HEK293T (cell line): ENCODE data around the gene PFN3.
A peak's percentile ranks its signal among the peaks of the same experiment; 100 is the strongest.

Source experiments
- CTCF ChIA-PET: fragments of 350-600 bp; formaldehyde crosslinking; extraction: SDS; loops from one replicate; lab custom pipeline; 2021; ENCODE audit warnings: antibody characterized with exemption, inconsistent platforms; lab: Yijun Ruan, JAX
- POLR2A ChIA-PET: fragments of 350-600 bp; formaldehyde crosslinking; extraction: SDS; loops from one replicate; lab custom pipeline; 2020; ENCODE audit warnings: antibody characterized with exemption, inconsistent platforms; lab: Yijun Ruan, JAX
- DNase-seq: peaks from one replicate; pipeline ENCODE4 v3.0.0; 2012; ENCODE audit warnings: mixed read lengths; ENCODE audit errors: extremely low spot score
- ARNT ChIP-seq: fragments of 450-650 bp; IDR thresholded peaks from 2 replicates; pipeline ENCODE4 v1.6.1; 2017; ENCODE audit warnings: mild to moderate bottlenecking
- BHLHE40 ChIP-seq: fragments of 450-650 bp; IDR thresholded peaks from 2 replicates; pipeline ENCODE4 v1.6.1; 2016; ENCODE audit warnings: mild to moderate bottlenecking, moderate library complexity, borderline replicate concordance
- CTBP1 ChIP-seq: fragments of 450-650 bp; IDR thresholded peaks from 2 replicates; pipeline ENCODE4 v1.6.1; 2016; ENCODE audit warnings: borderline replicate concordance
- ELF4 ChIP-seq: fragments of 450-650 bp; IDR thresholded peaks from 2 replicates; pipeline ENCODE4 v1.6.1; 2017; ENCODE audit warnings: antibody characterized with exemption
- FOXA1 ChIP-seq: fragments of 450-650 bp; IDR thresholded peaks from 2 replicates; pipeline ENCODE4 v1.6.1; 2016; ENCODE audit warnings: mild to moderate bottlenecking
- FOXK2 ChIP-seq: fragments of 450-650 bp; IDR thresholded peaks from 2 replicates; pipeline ENCODE4 v1.6.1; 2016; ENCODE audit warnings: mild to moderate bottlenecking
- FOXM1 ChIP-seq: fragments of 450-650 bp; IDR thresholded peaks from 2 replicates; pipeline ENCODE4 v1.6.1; 2017; ENCODE audit warnings: mild to moderate bottlenecking, borderline replicate concordance
- HDGF ChIP-seq: fragments of 450-650 bp; IDR thresholded peaks from 2 replicates; pipeline ENCODE4 v1.6.1; 2017; ENCODE audit warnings: antibody characterized with exemption, borderline replicate concordance
- L3MBTL2 ChIP-seq: fragments of 450-650 bp; conservative IDR thresholded peaks from 2 replicates; pipeline ENCODE4 v1.6.1; 2016; ENCODE audit warnings: mild to moderate bottlenecking
- LEF1 ChIP-seq: fragments of 450-650 bp; IDR thresholded peaks from 2 replicates; pipeline ENCODE4 v1.6.1; 2017; ENCODE audit warnings: mild to moderate bottlenecking, borderline replicate concordance
- NFRKB ChIP-seq: fragments of 450-650 bp; IDR thresholded peaks from 2 replicates; pipeline ENCODE4 v1.6.1; 2016; ENCODE audit warnings: mild to moderate bottlenecking, moderate library complexity
- PKNOX1 ChIP-seq: fragments of 450-650 bp; IDR thresholded peaks from 2 replicates; pipeline ENCODE4 v1.6.1; 2016
- SP1 ChIP-seq: fragments of 450-650 bp; IDR thresholded peaks from 2 replicates; pipeline ENCODE4 v1.6.1; 2017
- SUZ12 ChIP-seq: fragments of 450-650 bp; IDR thresholded peaks from 2 replicates; pipeline ENCODE4 v1.6.1; 2016; ENCODE audit warnings: mild to moderate bottlenecking
- TARDBP ChIP-seq: fragments of 450-650 bp; IDR thresholded peaks from 2 replicates; pipeline ENCODE4 v1.6.1; 2016
- ZNF384 ChIP-seq: fragments of 450-650 bp; IDR thresholded peaks from 2 replicates; pipeline ENCODE4 v1.6.1; 2016

The PFN3 gene

GRCh38 chr5:177358370-177358819 lies 42.1 kb downstream of the PFN3 start:
- ChIA-PET CTCF (interaction anchor here (1.4 kb wide), 1 partner anchor 11 kb away, joined by 3 read pairs; no protein-coding TSS in a partner anchor), POLR2A (no interaction called here)

GRCh38 chr5:177357459-177358351 lies 42.8 kb downstream of the PFN3 start, which contains the start of gene RGS14:
RGS14 (plus strand) TSS chr5:177357924; CDS start chr5:177358025, 101 bp downstream.
- TF ChIP-seq ARNT = no peak
- no peak for TF ChIP-seq FOXK2
- TF ChIP-seq TARDBP = no peak
- no peak for TF ChIP-seq PKNOX1
- no peak for TF ChIP-seq L3MBTL2
- TF ChIP-seq ZNF384 = no peak
- no peak for TF ChIP-seq FOXA1
- TF ChIP-seq LEF1 = no peak
- POLR2A ChIA-PET = no interaction called here
- no peak for DNase-seq
- CTCF ChIA-PET = interaction anchor here (1.0 to 1.4 kb wide), 2 partner anchors 11 to 13 kb away, joined by 3 to 4 read pairs; no protein-coding TSS in a partner anchor

More at GRCh38 chr5:177358370-177358819, 42.1 kb downstream of the PFN3 start:
- no peak for TF ChIP-seq FOXM1
- no peak for TF ChIP-seq LEF1
- TF ChIP-seq BHLHE40 = no peak
- no peak for DNase-seq

- CTCF ChIA-PET = interaction anchor here (1.0 kb wide), 1 partner anchor 14 kb away, joined by 4 read pairs; no protein-coding TSS in a partner anchor
Measured at GRCh38 chr5:177357146-177357458, 43.4 kb downstream of the PFN3 start.

GRCh38 chr5:177356746-177357145 lies 43.7 kb downstream of the PFN3 start:
- ChIA-PET CTCF (interaction anchor here (1.0 to 1.1 kb wide), 2 partner anchors 14 kb away, joined by 4 to 5 read pairs; no protein-coding TSS in a partner anchor), POLR2A (no interaction called here)
- TF ChIP-seq TARDBP = no peak
- no peak for TF ChIP-seq ZNF384
- no peak for TF ChIP-seq NFRKB
- TF ChIP-seq ARNT = no peak
- TF ChIP-seq HDGF = no peak
- TF ChIP-seq PKNOX1 = no peak
- TF ChIP-seq SUZ12 = no peak
- TF ChIP-seq FOXM1 = no peak
- TF ChIP-seq SP1 = no peak
- no peak for TF ChIP-seq BHLHE40
- no peak for TF ChIP-seq FOXA1
- TF ChIP-seq L3MBTL2 = no peak
- TF ChIP-seq ELF4 = no peak
- no peak for TF ChIP-seq FOXK2
- no peak for TF ChIP-seq LEF1
- no peak for TF ChIP-seq CTBP1
- DNase-seq = no peak

More at GRCh38 chr5:177357146-177357458, 43.4 kb downstream of the PFN3 start:
- TF ChIP-seq NFRKB = no peak
- no peak for TF ChIP-seq FOXK2
- POLR2A ChIA-PET = no interaction called here
- no peak for DNase-seq

GRCh38 chr5:177355868-177356168 lies 44.6 kb downstream of the PFN3 start:
- ChIA-PET POLR2A (no interaction called here), CTCF (interaction anchor here (1.1 kb wide), 1 partner anchor 15 kb away, joined by 5 read pairs; no protein-coding TSS in a partner anchor)
- no peak for DNase-seq
- TF ChIP-seq SUZ12 = no peak
- TF ChIP-seq FOXK2 = no peak
- TF ChIP-seq FOXM1 = no peak
- no peak for TF ChIP-seq ELF4
- TF ChIP-seq L3MBTL2 = peak; percentile 71

- TF ChIP-seq FOXA1 (no peak), FOXM1 (no peak), SP1 (no peak), LEF1 (no peak), CTBP1 (no peak), TARDBP (no peak), ZNF384 (no peak), NFRKB (no peak), SUZ12 (no peak), FOXK2 (no peak), PKNOX1 (no peak), L3MBTL2 (no peak)
- ChIA-PET POLR2A (no interaction called here), CTCF (no interaction called here)
- no peak for DNase-seq
Measured at GRCh38 chr5:177355162-177355867, 45.1 kb downstream of the PFN3 start.
